ENCODE measurements around the gene PHLPP1. TPM values are rescaled to one million over a fixed set of nuclear protein-coding genes. Genes with fewer than 3 reads are reported as not detected.

PHLPP1 gene
- total and polyA plus RNA-seq, 2 of the 13 experiments (the other 11 are each of a cell fraction or from before 2014, with no cell fraction given): 9.8 to 18.5 TPM

DNA sequence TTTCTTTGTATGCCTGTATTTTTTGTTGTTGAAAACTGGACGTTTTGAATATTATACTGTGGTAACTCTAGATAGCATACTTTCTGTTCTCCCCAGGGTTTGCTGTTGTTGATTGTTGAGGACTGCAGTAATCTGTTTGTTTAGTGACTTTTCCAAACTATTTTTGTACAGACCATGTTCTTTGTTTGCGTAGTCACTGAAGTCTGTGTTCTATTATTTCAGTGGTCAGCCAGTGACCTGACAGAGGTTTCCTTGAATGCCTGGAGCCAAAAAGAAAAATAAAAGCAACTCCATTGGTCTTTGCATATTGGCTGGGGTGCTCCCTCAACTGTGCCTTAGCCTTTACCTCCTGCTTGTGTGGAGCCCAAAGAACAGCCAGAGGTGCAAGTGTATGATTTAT is 42.7 kb upstream of the PHLPP1 start (continued):
- TF ChIP-seq, protein P1, sequence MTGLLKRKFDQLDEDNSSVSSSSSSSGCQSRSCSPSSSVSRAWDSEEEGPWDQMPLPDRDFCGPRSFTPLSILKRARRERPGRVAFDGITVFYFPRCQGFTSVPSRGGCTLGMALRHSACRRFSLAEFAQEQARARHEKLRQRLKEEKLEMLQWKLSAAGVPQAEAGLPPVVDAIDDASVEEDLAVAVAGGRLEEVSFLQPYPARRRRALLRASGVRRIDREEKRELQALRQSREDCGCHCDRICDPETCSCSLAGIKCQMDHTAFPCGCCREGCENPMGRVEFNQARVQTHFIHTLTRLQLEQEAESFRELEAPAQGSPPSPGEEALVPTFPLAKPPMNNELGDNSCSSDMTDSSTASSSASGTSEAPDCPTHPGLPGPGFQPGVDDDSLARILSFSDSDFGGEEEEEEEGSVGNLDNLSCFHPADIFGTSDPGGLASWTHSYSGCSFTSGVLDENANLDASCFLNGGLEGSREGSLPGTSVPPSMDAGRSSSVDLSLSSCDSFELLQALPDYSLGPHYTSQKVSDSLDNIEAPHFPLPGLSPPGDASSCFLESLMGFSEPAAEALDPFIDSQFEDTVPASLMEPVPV (CRISPR knock-in tag; IDR thresholded peaks at IDR 0.05): no peak
- TF ChIP-seq, protein P2, sequence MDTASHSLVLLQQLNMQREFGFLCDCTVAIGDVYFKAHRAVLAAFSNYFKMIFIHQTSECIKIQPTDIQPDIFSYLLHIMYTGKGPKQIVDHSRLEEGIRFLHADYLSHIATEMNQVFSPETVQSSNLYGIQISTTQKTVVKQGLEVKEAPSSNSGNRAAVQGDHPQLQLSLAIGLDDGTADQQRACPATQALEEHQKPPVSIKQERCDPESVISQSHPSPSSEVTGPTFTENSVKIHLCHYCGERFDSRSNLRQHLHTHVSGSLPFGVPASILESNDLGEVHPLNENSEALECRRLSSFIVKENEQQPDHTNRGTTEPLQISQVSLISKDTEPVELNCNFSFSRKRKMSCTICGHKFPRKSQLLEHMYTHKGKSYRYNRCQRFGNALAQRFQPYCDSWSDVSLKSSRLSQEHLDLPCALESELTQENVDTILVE (CRISPR knock-in tag; IDR thresholded peaks at IDR 0.05): no peak
- TF ChIP-seq GZF1 (CRISPR knock-in tag; IDR thresholded peaks at IDR 0.05) (no peak), ZNF777 (CRISPR knock-in tag; IDR thresholded peaks at IDR 0.05) (no peak)

DNA sequence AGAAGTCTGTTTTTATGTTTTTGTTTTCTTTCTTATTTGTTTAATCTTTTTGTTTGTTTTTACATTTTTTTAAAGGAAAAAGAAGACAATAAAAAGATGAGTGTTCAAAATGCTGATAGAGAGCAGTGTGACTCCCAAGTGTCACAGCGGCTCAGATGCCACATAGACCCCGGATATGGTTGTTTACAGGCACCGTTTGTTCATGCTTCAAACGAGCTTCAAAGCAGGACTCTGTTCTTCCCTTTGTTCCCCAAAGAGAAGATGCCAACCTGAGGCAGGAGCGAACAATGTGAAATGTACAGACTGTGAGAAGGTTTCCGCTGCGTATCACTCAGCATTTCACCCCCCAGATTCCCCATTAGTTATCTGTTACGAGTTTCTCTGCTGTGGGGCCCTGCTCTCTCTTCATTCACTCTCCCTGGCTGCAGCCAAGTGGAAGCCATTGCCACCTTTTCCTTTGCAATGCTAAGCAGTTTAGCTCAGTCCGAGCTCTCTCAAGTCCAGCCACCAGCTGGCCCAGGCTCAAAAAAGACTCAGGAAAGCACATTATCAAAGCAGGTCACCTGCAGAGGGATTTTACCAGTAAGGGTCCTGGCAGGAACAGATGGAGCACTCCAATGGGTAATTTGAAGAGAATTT is 36.4 kb upstream of the PHLPP1 start:
- CTCF ChIA-PET (ENCODE audit: low intra/inter-chr PET ratio, low total read pairs): no interaction called here
- POLR2A ChIA-PET: no interaction called here
- WGBS (ENCODE audit: low lambda C conversion rate): 18% methylated on average over 9 of the region's 9 CpGs
- Histone ChIP-seq H3K9ac (ENCODE audit: insufficient read depth, low read depth, low read length) (peak overlapping the region; percentile 29; the same call in 1 of the 2 replicates), H3K79me2 (ENCODE audit: insufficient read depth, low read length) (no peaks in the 10 kb centered on the region), H3K27me3 (ENCODE audit: control insufficient read depth in 1 of 2, insufficient read depth in 2 of 2, low read length in 2 of 2) (peaks cover 0 to 4% of the 10 kb centered on the region in 2 experiments; a peak in 1 of 5 replicates), H2AFZ (ENCODE audit: low read length) (peak overlapping the region; percentile 98), H3K4me3 (replicated peaks in 1 of 3; ENCODE audit: insufficient read depth in 1 of 3, low read depth in 2 of 3, low read length in 3 of 3) (peak overlapping the region in 2 of 3 experiments; percentile 1 to 30; a peak in 1 of 6 replicates), H4K20me1 (ENCODE audit: insufficient read depth, low read length) (no peaks in the 10 kb centered on the region), H3K4me2 (ENCODE audit: low read depth, low read length) (peak overlapping the region; percentile 77), H3K4me1 (ENCODE audit: insufficient read depth, low read length) (peaks cover 12% of the 10 kb centered on the region), H3K9me3 (ENCODE audit: low read length) (no peaks in the 10 kb centered on the region), H3K36me3 (replicated peaks in 1 of 2; ENCODE audit: control insufficient read depth in 1 of 2, insufficient read depth in 2 of 2, low read length in 2 of 2) (no peaks in the 10 kb centered on the region), H3K27ac (ENCODE audit: extremely low read length, insufficient read depth, low read length) (peak overlapping the region; percentile 40)
- DNase-seq (ENCODE audit: low spot score) (peak; percentile 12), FAIRE-seq (no peak), ATAC-seq (peak; percentile 75)
- in situ Hi-C loops (cut with HindIII; ENCODE audit: extremely low pct_ligation_motif_present, low pct_unique_long_range_greater_than_20kb) (no loop called here), intact Hi-C loops (cut with micrococcal nuclease; ENCODE audit: unreplicated experiment) (no loop called here)
- no TSS peak for BruUV-seq (replicated peaks)
- TF ChIP-seq GABPA (IDR thresholded peaks at IDR 0.05; ENCODE audit: low read depth, low read length) (no peak), GABPA (CRISPR knock-in tag; IDR thresholded peaks at IDR 0.05; ENCODE audit: low read depth) (0 out of 2 replicates have a peak, but pooled peaks have one; percentile 16), ZFP37 (CRISPR knock-in tag; IDR thresholded peaks at IDR 0.05; ENCODE audit: borderline replicate concordance) (no peak), SAP130 (CRISPR knock-in tag; IDR thresholded peaks at IDR 0.05; ENCODE audit: low read depth) (peak; percentile 28; the same call in 1 of the 2 replicates), SUZ12 (IDR thresholded peaks at IDR 0.05; ENCODE audit: low read depth, low read length) (no peak), ZNF781 (CRISPR knock-in tag; IDR thresholded peaks at IDR 0.05; ENCODE audit: borderline replicate concordance, not compliant biosample characterization) (no peak), FOXA1 (IDR thresholded peaks at IDR 0.05) (no peak), FOXA1 (CRISPR knock-in tag; IDR thresholded peaks at IDR 0.05) (0 out of 2 replicates have a peak, but pooled peaks have one; percentile 27), ZNF256 (CRISPR knock-in tag; conservative IDR thresholded peaks at IDR 0.05) (no peak)
- TF ChIP-seq, protein P3, sequence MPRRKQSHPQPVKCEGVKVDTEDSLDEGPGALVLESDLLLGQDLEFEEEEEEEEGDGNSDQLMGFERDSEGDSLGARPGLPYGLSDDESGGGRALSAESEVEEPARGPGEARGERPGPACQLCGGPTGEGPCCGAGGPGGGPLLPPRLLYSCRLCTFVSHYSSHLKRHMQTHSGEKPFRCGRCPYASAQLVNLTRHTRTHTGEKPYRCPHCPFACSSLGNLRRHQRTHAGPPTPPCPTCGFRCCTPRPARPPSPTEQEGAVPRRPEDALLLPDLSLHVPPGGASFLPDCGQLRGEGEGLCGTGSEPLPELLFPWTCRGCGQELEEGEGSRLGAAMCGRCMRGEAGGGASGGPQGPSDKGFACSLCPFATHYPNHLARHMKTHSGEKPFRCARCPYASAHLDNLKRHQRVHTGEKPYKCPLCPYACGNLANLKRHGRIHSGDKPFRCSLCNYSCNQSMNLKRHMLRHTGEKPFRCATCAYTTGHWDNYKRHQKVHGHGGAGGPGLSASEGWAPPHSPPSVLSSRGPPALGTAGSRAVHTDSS (CRISPR knock-in tag; conservative IDR thresholded peaks at IDR 0.05): no peak
- TF ChIP-seq, protein P4, sequence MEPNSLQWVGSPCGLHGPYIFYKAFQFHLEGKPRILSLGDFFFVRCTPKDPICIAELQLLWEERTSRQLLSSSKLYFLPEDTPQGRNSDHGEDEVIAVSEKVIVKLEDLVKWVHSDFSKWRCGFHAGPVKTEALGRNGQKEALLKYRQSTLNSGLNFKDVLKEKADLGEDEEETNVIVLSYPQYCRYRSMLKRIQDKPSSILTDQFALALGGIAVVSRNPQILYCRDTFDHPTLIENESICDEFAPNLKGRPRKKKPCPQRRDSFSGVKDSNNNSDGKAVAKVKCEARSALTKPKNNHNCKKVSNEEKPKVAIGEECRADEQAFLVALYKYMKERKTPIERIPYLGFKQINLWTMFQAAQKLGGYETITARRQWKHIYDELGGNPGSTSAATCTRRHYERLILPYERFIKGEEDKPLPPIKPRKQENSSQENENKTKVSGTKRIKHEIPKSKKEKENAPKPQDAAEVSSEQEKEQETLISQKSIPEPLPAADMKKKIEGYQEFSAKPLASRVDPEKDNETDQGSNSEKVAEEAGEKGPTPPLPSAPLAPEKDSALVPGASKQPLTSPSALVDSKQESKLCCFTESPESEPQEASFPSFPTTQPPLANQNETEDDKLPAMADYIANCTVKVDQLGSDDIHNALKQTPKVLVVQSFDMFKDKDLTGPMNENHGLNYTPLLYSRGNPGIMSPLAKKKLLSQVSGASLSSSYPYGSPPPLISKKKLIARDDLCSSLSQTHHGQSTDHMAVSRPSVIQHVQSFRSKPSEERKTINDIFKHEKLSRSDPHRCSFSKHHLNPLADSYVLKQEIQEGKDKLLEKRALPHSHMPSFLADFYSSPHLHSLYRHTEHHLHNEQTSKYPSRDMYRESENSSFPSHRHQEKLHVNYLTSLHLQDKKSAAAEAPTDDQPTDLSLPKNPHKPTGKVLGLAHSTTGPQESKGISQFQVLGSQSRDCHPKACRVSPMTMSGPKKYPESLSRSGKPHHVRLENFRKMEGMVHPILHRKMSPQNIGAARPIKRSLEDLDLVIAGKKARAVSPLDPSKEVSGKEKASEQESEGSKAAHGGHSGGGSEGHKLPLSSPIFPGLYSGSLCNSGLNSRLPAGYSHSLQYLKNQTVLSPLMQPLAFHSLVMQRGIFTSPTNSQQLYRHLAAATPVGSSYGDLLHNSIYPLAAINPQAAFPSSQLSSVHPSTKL (CRISPR knock-in tag; IDR thresholded peaks at IDR 0.05): peak; percentile 47
